NCI-H510A (cell line): ENCODE results near the gene C3.
"Not testable (repeated sequence)": the region's sequence is repeated elsewhere in the genome, so short reads cannot be mapped to it uniquely, and the experiment has no call there.

Source experiments
- DNase-seq: peaks from one replicate; lab custom pipeline; 2025; lab: John Stamatoyannopoulos, UW

C3 gene

GRCh38 chr19:6692027-6692426 lies 28.4 kb downstream of the C3 start:
- no peak for DNase-seq

GRCh38 chr19:6691342-6691741 lies 29.1 kb downstream of the C3 start:
- no peak for DNase-seq

- no peak for DNase-seq
Measured at GRCh38 chr19:6690160-6690885, 30.1 kb downstream of the C3 start.

GRCh38 chr19:6687114-6687513 lies 33.3 kb downstream of the C3 start:
- no peak for DNase-seq

- no peak for DNase-seq
Measured at GRCh38 chr19:6686628-6686975, 33.8 kb downstream of the C3 start.

GRCh38 chr19:6685962-6686627 lies 34.4 kb downstream of the C3 start:
- DNase-seq: no peak

GRCh38 chr19:6685482-6685881 lies 35.0 kb downstream of the C3 start:
- no peak for DNase-seq

GRCh38 chr19:6683971-6684370 lies 36.5 kb downstream of the C3 start:
- no peak for DNase-seq

GRCh38 chr19:6682607-6683128 lies 37.8 kb downstream of the C3 start:
- no peak for DNase-seq

- DNase-seq: no peak
Measured at GRCh38 chr19:6680141-6680540, 40.3 kb downstream of the C3 start.

GRCh38 chr19:6679139-6679538 lies 41.3 kb downstream of the C3 start:
- DNase-seq: no peak

GRCh38 chr19:6678690-6679109 lies 41.8 kb downstream of the C3 start:
- DNase-seq: no peak

GRCh38 chr19:6677883-6678689 lies 42.4 kb downstream of the C3 start:
- DNase-seq: no peak

GRCh38 chr19:6677495-6677882 lies 43.0 kb downstream of the C3 start:
- no peak for DNase-seq

- no peak for DNase-seq
Measured at GRCh38 chr19:6676288-6676687, 44.2 kb downstream of the C3 start.

GRCh38 chr19:6674868-6675305 lies 45.6 kb downstream of the C3 start:
- no peak for DNase-seq

- DNase-seq: not testable (repeated sequence)
Measured at GRCh38 chr19:6674408-6674807, 46.0 kb downstream of the C3 start.

GRCh38 chr19:6672693-6673290 lies 47.7 kb downstream of the C3 start:
- no peak for DNase-seq

GRCh38 chr19:6671960-6672359 lies 48.5 kb downstream of the C3 start:
- no peak for DNase-seq

GRCh38 chr19:6668691-6669090 lies 51.8 kb downstream of the C3 start:
- DNase-seq: no peak

- DNase-seq: no peak
Measured at GRCh38 chr19:6667114-6667627, 53.3 kb downstream of the C3 start.

- DNase-seq: no peak
Measured at GRCh38 chr19:6664916-6665315, 55.5 kb downstream of the C3 start.
